Measurements from ENCODE around the gene RAB37.

GRCh38 chr17:74742978-74743545, 6.0 kb downstream of the RAB37 start:
- TF ChIP-seq, protein P1, sequence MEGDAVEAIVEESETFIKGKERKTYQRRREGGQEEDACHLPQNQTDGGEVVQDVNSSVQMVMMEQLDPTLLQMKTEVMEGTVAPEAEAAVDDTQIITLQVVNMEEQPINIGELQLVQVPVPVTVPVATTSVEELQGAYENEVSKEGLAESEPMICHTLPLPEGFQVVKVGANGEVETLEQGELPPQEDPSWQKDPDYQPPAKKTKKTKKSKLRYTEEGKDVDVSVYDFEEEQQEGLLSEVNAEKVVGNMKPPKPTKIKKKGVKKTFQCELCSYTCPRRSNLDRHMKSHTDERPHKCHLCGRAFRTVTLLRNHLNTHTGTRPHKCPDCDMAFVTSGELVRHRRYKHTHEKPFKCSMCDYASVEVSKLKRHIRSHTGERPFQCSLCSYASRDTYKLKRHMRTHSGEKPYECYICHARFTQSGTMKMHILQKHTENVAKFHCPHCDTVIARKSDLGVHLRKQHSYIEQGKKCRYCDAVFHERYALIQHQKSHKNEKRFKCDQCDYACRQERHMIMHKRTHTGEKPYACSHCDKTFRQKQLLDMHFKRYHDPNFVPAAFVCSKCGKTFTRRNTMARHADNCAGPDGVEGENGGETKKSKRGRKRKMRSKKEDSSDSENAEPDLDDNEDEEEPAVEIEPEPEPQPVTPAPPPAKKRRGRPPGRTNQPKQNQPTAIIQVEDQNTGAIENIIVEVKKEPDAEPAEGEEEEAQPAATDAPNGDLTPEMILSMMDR (IDR thresholded peaks at IDR 0.05), result no peak
- TF ChIP-seq POLR2A (IDR thresholded peaks at IDR 0.05), result no peak

Data from testis (tissue), 2 donors.